Immature natural killer cell (primary cell): ENCODE measurements around the gene USP24. TPM values are rescaled to one million over a fixed set of nuclear protein-coding genes. Genes with fewer than 3 reads are reported as not detected.
"Not testable (repeated sequence)": the region's sequence is repeated elsewhere in the genome, so short reads cannot be mapped to it uniquely, and the experiment has no call there.

Experiments
- DNase-seq, 3 donors: peaks; one replicate each; pipeline ENCODE4 v3.0.0; 2022; ENCODE audit warnings: mixed read lengths in 1 of 3
- H3K27ac Mint-ChIP-seq, 6 donors: one replicate each; pipeline ENCODE4 v1.8.0; 2020; ENCODE audit warnings: mixed read lengths in 6 of 6, mild to moderate bottlenecking in 5 of 6, inconsistent platforms in 4 of 6, moderate library complexity in 3 of 6
- H3K27me3 Mint-ChIP-seq, 3 donors: one replicate each; pipeline ENCODE4 v1.8.0; 2020 to 2021; ENCODE audit warnings: low read depth in 3 of 3, mild to moderate bottlenecking in 3 of 3, mixed read lengths in 3 of 3, moderate library complexity in 3 of 3, inconsistent platforms in 1 of 3
- H3K36me3 Mint-ChIP-seq, 3 donors: one replicate each; pipeline ENCODE4 v1.8.0; 2020; ENCODE audit warnings: mixed read lengths in 3 of 3, inconsistent platforms in 2 of 3, mild to moderate bottlenecking in 2 of 3
- H3K4me1 Mint-ChIP-seq, 2 donors: one replicate each; pipeline ENCODE4 v1.8.0; 2020; ENCODE audit warnings: inconsistent platforms in 2 of 2, mild to moderate bottlenecking in 2 of 2, mixed read lengths in 2 of 2, moderate library complexity in 1 of 2
- H3K4me3 Mint-ChIP-seq, 5 donors: one replicate each; pipeline ENCODE4 v1.8.0; 2020; ENCODE audit warnings: mild to moderate bottlenecking in 5 of 5, mixed read lengths in 5 of 5, inconsistent platforms in 3 of 5, moderate library complexity in 3 of 5
- H3K9me3 Mint-ChIP-seq, 6 donors: one replicate each; pipeline ENCODE4 v1.8.0; 2020; ENCODE audit warnings: mild to moderate bottlenecking in 6 of 6, mixed read lengths in 6 of 6, inconsistent platforms in 4 of 6, moderate library complexity in 3 of 6
- polyA plus RNA-seq, 3 donors: library from polyadenylated mRNA; unstranded; fragments of 300-500 nt; fragmentation: Illumina TruSeq; gene quantifications; one replicate each; pipeline ENCODE4 v1.2.3, GENCODE V29; 2021

USP24 gene
- polyA plus RNA-seq, 3 donors from 2014 or later: 3.0 to 10.1 (median 3.7) TPM

DNA sequence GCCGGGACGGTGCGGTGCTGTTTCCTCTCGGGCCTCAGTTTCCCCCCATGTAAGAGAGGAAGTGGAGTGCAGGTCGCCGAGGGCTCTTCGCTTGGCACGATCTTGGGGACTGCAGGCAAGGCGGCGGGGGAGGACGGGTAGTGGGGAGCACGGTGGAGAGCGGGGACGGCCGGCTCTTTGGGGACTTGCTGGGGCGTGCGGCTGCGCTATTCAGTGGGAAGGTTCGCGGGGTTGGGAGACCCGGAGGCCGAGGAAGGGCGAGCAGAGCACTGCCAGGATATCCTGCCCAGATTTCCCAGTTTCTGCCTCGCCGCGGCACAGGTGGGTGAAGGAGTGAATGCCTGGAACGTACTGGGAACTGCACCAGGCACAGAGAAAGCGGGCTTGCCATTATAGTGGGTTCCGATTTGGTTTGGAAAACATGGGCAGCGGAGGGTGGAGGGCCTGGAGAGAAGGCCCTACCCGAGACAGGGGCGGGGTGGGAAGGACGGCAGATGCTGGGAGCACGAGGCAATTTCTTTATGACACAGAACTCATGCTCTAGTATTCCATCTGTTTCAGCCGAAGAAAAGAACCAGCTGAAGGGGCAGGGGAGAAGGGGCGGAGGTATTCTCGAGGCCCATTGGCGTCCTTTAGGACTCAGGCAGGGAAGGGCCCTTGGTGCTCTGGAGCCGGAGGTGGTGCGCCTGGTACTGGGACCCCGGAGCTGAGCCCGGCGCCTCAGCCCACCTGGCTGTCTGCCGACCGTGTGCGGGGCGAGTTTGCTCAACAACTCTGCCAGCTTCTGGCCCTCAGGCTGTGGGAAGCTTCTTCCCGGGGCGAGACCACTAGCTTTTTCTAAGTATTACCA lies 174.9 kb downstream of the USP24 start:
- DNase-seq: no peak
- Mint-ChIP-seq H3K4me3 (no peak overlapping the region), H3K27ac (no peak overlapping the region), H3K36me3 (no peaks in the 10 kb centered on the region), H3K27me3 (peaks cover 6 to 31% (median 12%) of the 10 kb centered on the region in 3 donors), H3K4me1 (no peaks in the 10 kb centered on the region), H3K9me3 (no peaks in the 10 kb centered on the region)

DNA sequence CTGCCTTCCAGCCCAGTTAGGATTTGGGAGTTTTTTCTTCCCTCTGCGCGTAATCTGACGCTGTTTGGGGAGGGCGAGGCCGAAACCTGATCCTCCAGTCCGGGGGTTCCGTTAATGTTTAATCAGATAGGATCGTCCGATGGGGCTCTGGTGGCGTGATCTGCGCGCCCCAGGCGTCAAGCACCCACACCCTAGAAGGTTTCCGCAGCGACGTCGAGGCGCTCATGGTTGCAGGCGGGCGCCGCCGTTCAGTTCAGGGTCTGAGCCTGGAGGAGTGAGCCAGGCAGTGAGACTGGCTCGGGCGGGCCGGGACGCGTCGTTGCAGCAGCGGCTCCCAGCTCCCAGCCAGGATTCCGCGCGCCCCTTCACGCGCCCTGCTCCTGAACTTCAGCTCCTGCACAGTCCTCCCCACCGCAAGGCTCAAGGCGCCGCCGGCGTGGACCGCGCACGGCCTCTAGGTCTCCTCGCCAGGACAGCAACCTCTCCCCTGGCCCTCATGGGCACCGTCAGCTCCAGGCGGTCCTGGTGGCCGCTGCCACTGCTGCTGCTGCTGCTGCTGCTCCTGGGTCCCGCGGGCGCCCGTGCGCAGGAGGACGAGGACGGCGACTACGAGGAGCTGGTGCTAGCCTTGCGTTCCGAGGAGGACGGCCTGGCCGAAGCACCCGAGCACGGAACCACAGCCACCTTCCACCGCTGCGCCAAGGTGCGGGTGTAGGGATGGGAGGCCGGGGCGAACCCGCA lies 175.7 kb downstream of the USP24 start, which contains the start of gene PCSK9:
TSS of gene PCSK9 (plus strand) at position 207 of the 741 bp plus-strand sequence. CDS start at position 497, 290 bp downstream.
- DNase-seq: no peak
- Mint-ChIP-seq H3K4me1 (no peaks in the 10 kb centered on the region), H3K4me3 (no peak within 1 kb of the TSS), H3K27me3 (peaks cover 6 to 31% (median 14%) of the 10 kb centered on the region in 3 donors), H3K9me3 (no peaks in the 10 kb centered on the region), H3K36me3 (no peaks in the 10 kb centered on the region), H3K27ac (no peak within 1 kb of the TSS)

DNA sequence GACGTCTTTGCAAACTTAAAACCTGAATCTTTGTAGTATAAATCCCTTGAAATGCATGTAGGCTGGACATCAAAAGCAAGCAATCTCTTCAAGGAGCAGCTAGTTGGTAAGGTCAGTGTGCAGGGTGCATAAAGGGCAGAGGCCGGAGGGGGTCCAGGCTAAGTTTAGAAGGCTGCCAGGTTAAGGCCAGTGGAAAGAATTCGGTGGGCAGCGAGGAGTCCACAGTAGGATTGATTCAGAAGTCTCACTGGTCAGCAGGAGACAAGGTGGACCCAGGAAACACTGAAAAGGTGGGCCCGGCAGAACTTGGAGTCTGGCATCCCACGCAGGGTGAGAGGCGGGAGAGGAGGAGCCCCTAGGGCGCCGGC lies 176.2 kb downstream of the USP24 start:
- Mint-ChIP-seq H3K27ac (no peak overlapping the region), H3K4me1 (no peaks in the 10 kb centered on the region), H3K36me3 (no peaks in the 10 kb centered on the region), H3K27me3 (peaks cover 6 to 31% (median 14%) of the 10 kb centered on the region in 3 donors), H3K4me3 (no peak overlapping the region), H3K9me3 (no peaks in the 10 kb centered on the region)
- no peak for DNase-seq

DNA sequence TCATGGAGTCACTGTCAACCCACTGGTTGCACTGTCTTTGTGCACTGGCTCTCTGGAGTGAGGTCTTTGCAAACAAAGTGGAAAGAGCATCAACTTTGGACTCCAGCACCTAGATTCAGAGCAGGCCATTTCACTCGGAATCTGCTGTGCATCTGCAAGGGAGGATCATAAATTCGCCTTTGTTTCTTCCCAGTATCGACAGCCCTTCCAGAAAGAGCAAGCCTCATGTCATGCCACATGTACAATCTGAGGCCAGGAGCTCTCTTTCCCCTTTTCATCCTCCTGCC lies 176.7 kb downstream of the USP24 start:
- Mint-ChIP-seq H3K9me3 (no peaks in the 10 kb centered on the region), H3K27me3 (peaks cover 6 to 33% (median 14%) of the 10 kb centered on the region in 3 donors), H3K27ac (no peak overlapping the region), H3K4me1 (no peaks in the 10 kb centered on the region), H3K36me3 (no peaks in the 10 kb centered on the region), H3K4me3 (no peak overlapping the region)
- DNase-seq: no peak

DNA sequence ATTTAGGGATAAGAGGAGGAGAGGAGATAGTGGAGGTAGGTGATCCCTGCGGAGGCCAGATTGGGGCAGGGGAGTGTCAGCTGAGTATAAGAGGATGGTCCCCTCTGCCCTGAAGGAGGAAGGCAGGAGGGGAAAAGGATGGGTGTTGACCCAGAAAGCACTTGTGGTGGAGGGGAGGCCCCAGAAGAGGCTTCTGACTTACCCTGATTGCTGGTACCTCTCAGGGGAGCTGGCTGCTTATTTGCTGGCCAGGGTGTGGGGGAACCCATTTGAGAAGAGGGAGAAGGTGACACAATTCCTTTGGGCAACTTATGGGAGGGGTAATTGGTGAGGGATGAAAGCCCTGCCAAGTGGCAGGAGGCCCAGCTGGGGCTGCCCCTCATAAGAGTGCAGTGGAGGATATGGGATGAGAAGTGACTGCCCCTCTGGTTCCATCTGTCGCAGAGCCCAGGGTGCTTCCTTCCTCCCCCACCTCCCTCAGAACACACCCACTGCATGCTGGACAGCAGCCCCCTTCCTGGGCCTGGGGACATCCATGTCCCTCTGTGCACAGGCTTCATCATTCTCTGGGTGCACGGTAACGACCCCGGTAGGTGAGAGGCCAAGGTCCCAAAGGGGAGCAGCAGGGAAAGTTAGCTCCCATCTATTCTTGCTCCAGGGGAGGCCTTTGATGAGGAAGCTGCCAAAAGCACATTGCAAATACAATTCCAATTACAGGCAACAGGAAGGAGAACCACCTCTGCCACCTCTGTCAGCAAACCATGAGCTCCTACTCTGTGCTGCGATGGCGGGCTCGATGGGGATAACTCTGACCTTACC lies 177.2 kb downstream of the USP24 start:
- Mint-ChIP-seq H3K27ac (no peak overlapping the region), H3K4me1 (no peaks in the 10 kb centered on the region), H3K9me3 (no peaks in the 10 kb centered on the region), H3K27me3 (peaks cover 6 to 36% (median 14%) of the 10 kb centered on the region in 3 donors), H3K4me3 (no peak overlapping the region), H3K36me3 (no peaks in the 10 kb centered on the region)
- DNase-seq: no peak

DNA sequence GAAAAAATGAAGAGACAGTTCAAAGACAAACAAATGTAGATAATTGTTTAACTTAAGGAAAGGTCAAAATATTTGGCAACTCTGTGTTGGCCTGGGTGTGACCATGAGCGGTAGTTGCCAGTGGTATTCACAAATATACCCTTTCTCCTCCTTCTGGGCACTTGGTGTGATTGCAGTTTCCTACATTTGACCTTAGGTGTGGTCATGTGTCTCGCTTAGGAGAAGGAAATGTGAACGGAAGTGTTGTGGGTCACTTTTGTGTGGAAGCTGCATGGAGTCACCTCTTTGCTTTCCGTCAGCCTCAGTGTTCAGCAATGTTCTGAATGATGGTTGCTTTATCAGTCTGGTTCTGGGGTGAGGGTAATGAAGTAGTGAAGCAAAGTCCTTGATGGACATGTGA lies 179.3 kb downstream of the USP24 start:
- no peaks in the 10 kb centered on the region for H3K36me3 Mint-ChIP-seq

DNA sequence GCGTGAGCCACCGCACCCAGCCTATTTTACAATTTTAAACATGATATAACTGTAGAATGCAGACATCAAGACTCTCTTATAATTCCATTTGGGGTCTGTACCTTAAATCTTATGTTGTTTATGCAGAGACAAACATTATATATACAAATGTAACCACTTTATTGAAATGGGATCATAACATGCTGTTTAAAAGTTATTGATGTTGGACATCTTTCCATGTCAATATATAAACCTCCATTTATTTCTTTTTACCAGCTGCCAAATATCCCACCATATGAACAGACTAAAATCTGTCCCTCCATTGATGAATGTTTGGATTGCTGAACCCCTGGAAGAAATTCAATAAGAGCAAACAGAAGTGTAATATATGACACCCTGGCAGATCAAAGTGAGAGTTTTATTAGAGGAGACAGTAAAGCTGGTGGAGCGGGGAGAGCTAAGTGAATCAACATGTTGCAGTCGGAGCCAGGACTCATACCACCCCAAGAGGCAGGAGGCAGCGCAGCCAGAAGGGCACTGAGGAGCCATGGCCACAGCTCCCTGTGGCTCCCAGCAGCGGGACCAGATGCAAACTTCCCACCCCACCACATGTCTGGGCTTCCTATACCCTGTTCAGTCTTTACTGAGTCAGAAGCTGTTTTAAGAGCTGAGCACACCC lies 180.6 kb downstream of the USP24 start:
- Mint-ChIP-seq H3K36me3 (no peaks in the 10 kb centered on the region), H3K27me3 (peaks cover 4 to 29% (median 6%) of the 10 kb centered on the region in 3 donors), H3K27ac (no peak overlapping the region), H3K4me1 (no peaks in the 10 kb centered on the region), H3K4me3 (no peak overlapping the region), H3K9me3 (peaks cover 0 to 1% (median 0%) of the 10 kb centered on the region in 6 donors)
- DNase-seq: no peak

More for the DNA sequence above, 179.3 kb downstream of the USP24 start:
- H3K4me1 Mint-ChIP-seq: no peaks in the 10 kb centered on the region
- no peak overlapping the region for H3K27ac Mint-ChIP-seq
- H3K9me3 Mint-ChIP-seq: no peaks in the 10 kb centered on the region
- peaks cover 5 to 33% (median 8%) of the 10 kb centered on the region in 3 donors for H3K27me3 Mint-ChIP-seq
- H3K4me3 Mint-ChIP-seq: no peak overlapping the region
- no peak for DNase-seq

DNA sequence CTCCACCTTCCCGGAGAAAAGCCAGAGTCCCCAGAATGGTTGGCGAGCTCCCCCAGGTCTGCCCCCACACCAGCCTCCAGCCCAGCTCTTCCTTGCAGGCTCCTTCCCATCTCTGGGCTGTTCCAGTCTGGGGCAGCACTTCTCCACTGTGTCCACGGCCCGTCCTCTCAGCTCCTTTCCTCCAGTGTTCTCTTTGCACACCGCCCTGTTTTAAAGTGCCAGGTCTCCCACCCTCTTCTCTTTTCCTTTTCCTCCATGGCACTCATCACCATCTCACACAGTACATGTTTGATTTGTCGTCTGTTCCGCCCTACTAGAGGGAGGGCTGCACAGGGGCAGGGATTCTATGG lies 181.9 kb downstream of the USP24 start:
- H3K4me3 Mint-ChIP-seq: no peak overlapping the region
- no peak for DNase-seq
- H3K4me1 Mint-ChIP-seq: no peaks in the 10 kb centered on the region
- H3K27ac Mint-ChIP-seq: no peak overlapping the region
- peaks cover 0 to 1% (median 0%) of the 10 kb centered on the region in 6 donors for H3K9me3 Mint-ChIP-seq
- H3K36me3 Mint-ChIP-seq: no peaks in the 10 kb centered on the region
- H3K27me3 Mint-ChIP-seq: peaks cover 4 to 21% (median 5%) of the 10 kb centered on the region in 3 donors

DNA sequence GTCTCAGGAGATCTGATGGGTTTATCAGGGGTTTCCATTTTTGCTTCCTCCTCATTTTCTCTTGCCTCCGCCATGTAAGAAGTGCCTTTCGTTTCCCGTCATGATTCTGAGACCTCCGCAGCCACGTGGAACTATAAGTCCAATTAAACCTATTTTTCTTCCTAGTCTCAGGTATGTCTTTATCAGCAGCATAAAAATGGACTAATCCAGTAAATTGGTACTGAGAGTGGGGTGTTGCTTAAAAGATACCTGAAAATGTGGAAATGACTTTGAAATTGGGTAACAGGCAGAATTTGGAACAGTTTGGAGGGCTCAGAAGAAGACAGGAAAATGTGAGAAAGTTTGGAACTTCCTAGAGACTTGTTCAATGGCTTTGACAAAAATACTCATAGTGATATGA lies 184.1 kb downstream of the USP24 start:
- not testable (repeated sequence) for H3K36me3 Mint-ChIP-seq, H3K4me1 Mint-ChIP-seq, H3K9me3 Mint-ChIP-seq, H3K4me3 Mint-ChIP-seq, DNase-seq, H3K27ac Mint-ChIP-seq
- peaks cover 0 to 14% (median 2%) of the 10 kb centered on the region in 3 donors for H3K27me3 Mint-ChIP-seq

DNA sequence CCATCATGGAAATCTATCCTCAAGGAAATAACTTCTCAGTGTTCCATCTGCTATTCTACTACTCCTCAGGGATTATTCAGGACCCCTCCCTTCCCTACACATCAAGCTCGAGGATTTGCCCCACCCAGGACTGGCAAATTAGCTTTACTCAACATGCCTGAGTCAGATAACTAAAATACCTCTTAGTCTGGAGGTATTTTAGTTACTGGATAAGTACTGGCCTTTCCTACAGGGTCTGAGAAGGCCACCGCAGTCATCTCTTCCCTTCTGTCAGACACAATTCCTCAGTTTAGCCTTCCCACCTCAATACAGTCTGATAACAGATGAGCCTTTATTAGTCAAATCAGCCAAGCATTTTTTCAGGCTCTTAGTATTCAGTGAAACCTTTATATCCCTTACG lies 188.5 kb downstream of the USP24 start:
- DNase-seq, H3K27me3 Mint-ChIP-seq, H3K27ac Mint-ChIP-seq, H3K4me3 Mint-ChIP-seq, H3K36me3 Mint-ChIP-seq, H3K9me3 Mint-ChIP-seq: not testable (repeated sequence)
- peaks cover 3 to 11% of the 10 kb centered on the region in 2 donors for H3K4me1 Mint-ChIP-seq

DNA sequence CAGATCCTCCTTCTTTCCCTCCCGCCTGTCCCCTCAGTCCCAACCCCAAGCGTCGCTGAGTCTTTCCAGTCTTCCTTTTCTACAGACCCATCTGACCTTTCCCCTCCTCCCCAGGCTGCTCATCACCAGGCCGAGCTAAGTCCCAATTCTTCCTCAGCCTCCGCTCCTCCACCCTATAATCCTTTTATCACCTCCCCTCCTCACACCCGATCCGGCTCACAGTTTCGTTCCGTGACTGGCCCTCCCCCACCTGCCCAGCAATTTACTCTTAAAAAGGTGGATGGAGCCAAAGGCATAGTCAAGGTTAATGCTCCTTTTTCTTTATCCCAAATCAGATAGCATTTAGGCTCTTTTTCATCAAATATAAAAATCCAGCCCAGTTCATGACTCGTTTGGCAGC lies 191.0 kb downstream of the USP24 start:
- not testable (repeated sequence) for H3K4me3 Mint-ChIP-seq, H3K27ac Mint-ChIP-seq, H3K36me3 Mint-ChIP-seq, DNase-seq, H3K27me3 Mint-ChIP-seq, H3K9me3 Mint-ChIP-seq
- H3K4me1 Mint-ChIP-seq: peaks cover 3 to 11% of the 10 kb centered on the region in 2 donors

DNA sequence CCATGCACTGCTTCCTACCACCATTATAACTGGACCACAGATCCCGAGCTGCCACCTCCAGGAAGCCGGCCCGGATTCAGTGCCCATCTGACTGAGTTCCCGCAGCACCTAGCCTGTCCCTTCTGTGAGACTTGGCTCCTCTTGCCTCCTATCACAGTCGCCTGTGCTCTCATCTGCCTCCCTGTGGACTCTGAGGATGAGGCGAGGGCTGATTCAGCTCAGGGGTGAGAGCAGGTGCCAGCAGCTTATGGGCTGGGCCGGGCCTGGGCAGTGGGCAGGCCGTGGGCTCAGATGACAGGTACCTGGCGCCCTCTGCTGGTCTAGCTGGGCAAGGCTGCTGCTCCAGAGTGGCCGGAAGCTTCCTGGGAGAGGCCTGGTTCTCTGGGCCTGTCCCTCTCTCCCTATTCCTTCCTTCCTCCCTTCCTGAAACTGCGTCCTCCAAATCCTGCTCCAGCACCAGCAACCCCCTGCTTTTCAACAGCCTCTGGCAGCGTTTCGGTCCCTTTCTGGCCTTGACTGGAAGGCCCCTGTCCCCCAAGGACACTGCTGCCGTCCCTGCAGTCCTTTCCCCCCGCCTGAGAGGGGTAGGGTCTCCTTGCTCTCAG lies 193.1 kb downstream of the USP24 start:
- Mint-ChIP-seq H3K4me1 (peaks cover 3 to 11% of the 10 kb centered on the region in 2 donors), H3K4me3 (no peak overlapping the region), H3K27me3 (peaks cover 0 to 6% (median 3%) of the 10 kb centered on the region in 3 donors), H3K36me3 (no peaks in the 10 kb centered on the region), H3K9me3 (no peaks in the 10 kb centered on the region), H3K27ac (no peak overlapping the region)
- peak; percentile 41 to 54 (median 44) for DNase-seq

DNA sequence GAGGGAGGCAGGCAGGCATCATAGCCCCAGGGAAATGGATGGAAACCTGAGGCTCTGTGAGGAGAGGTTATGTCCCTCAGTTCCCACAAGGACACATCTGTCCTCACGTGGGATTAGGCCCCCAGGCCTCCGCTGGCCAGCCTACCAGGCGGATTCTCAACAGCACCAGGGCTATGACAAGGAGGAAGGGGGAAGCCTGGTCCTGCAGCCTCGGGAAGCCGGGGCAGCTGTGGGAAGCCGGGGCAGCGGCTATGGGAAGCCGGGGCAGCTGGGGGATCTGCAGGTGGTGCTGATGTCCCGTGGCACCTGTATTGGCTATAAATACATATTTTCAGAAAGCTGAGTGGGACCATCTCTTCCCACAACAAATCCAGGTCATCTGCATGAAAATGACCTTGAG lies 196.8 kb downstream of the USP24 start:
- Mint-ChIP-seq H3K27ac (no peak overlapping the region), H3K27me3 (peaks cover 0 to 14% (median 2%) of the 10 kb centered on the region in 3 donors), H3K36me3 (no peaks in the 10 kb centered on the region), H3K4me3 (no peak overlapping the region), H3K4me1 (no peaks in the 10 kb centered on the region), H3K9me3 (no peaks in the 10 kb centered on the region)
- no peak for DNase-seq
